CD4-positive, alpha-beta T cell (primary cell): ENCODE data around the gene CDH13. TPM values are rescaled to one million over a fixed set of nuclear protein-coding genes. Genes with fewer than 3 reads are reported as not detected.

Experiments
- ATAC-seq: fragments of 200-7000 bp; cut with Tn5 transposase; one replicate; pipeline ENCODE4 v1.10.0; 2022; ENCODE audit warnings: mild to moderate bottlenecking; ENCODE audit not compliant: poor library complexity
- CTCF ChIA-PET: fragments of 350-600 bp; sonication (Branson Sonifier 250); formaldehyde crosslinking; loops from one replicate; lab custom pipeline; 2021; ENCODE audit warnings: antibody characterized with exemption, inconsistent platforms; lab: Charles Lee
- POLR2A ChIA-PET: fragments of 350-600 bp; sonication (Branson Sonifier 250); formaldehyde crosslinking; loops from one replicate; lab custom pipeline; 2021; ENCODE audit warnings: antibody characterized with exemption, inconsistent platforms; lab: Charles Lee
- DNase-seq, 14 experiments: peaks; one replicate each; pipeline ENCODE4 v3.0.0-alpha.2; 2013 to 2020; ENCODE audit warnings: mixed read lengths in 2 of 14
- H3K27ac ChIP-seq, 2 donors: one replicate each; pipeline versions ENCODE4 v1.5.1 to v1.7.0; 2013; ENCODE audit warnings: low read length in 2 of 2, low read depth in 1 of 2, mild to moderate bottlenecking in 1 of 2
- H3K27me3 ChIP-seq, 2 experiments: 1 replicate in 1 of 2; 2 replicates in 1 of 2; pipeline versions ENCODE4 v1.6.1 to v1.7.0; 2013; ENCODE audit warnings: low read length in 2 of 2, control low read depth in 1 of 2, mild to moderate bottlenecking in 1 of 2, moderate library complexity in 1 of 2; ENCODE audit not compliant: insufficient read depth in 2 of 2, control insufficient read depth in 1 of 2
- H3K36me3 ChIP-seq: one replicate; pipeline ENCODE4 v1.6.1; 2013; ENCODE audit warnings: low read length, control low read depth; ENCODE audit not compliant: insufficient read depth
- H3K4me1 ChIP-seq: one replicate; pipeline ENCODE4 v1.6.1; 2013; ENCODE audit warnings: low read length, control low read depth; ENCODE audit not compliant: insufficient read depth
- H3K4me3 ChIP-seq: one replicate; pipeline ENCODE4 v1.5.1; 2013; ENCODE audit warnings: mild to moderate bottlenecking, low read length, moderate library complexity
- H3K9me3 ChIP-seq, 2 experiments: 1 replicate in 1 of 2; 2 replicates in 1 of 2; pipeline versions ENCODE4 v1.6.1 to v1.7.0; 2013; ENCODE audit warnings: low read length in 2 of 2, mild to moderate bottlenecking in 2 of 2, control low read depth in 1 of 2, moderate library complexity in 1 of 2; ENCODE audit not compliant: control insufficient read depth in 1 of 2, insufficient read depth in 1 of 2
- H3K27ac Mint-ChIP-seq: one replicate; pipeline ENCODE4 v1.8.0; 2020; ENCODE audit warnings: mixed read lengths
- H3K27me3 Mint-ChIP-seq: one replicate; pipeline ENCODE4 v1.8.0; 2021; ENCODE audit warnings: mixed read lengths
- H3K36me3 Mint-ChIP-seq: one replicate; pipeline ENCODE4 v1.8.0; 2021; ENCODE audit warnings: low read depth, mixed read lengths
- H3K4me1 Mint-ChIP-seq: one replicate; pipeline ENCODE4 v1.8.0; 2021; ENCODE audit warnings: low read depth, mixed read lengths
- H3K4me3 Mint-ChIP-seq: one replicate; pipeline ENCODE4 v1.8.0; 2020; ENCODE audit warnings: mild to moderate bottlenecking, mixed read lengths
- H3K9me3 Mint-ChIP-seq: one replicate; pipeline ENCODE4 v1.8.0; 2020; ENCODE audit warnings: mixed read lengths
- intact Hi-C, 2 experiments: fragments of 100-400 bp; cut with DNase I in 1 of 2; cut with micrococcal nuclease in 1 of 2; formaldehyde crosslinking; loops; one replicate each; pipeline versions ENCODE4 v1.15.1 to v1.9.0; 2023 to 2025; cut with DNase I, micrococcal nuclease
- total RNA-seq, 174 experiments: library from RNA in 2 of 174; stranded (reverse) in 2 of 174; gene quantifications; one replicate each; pipeline ENCODE4 v1.2.3 and lab custom pipeline; 2021 to 2026
- TF ChIP-seq, protein P1 (sequence below): fragments of 200-600 bp; IDR thresholded peaks from one replicate; pipeline ENCODE4 v1.8.0; 2022; ENCODE audit warnings: antibody characterized with exemption, mild to moderate bottlenecking

The CDH13 gene
- total RNA-seq, 2 experiments from 2014 or later, result not detected

DNA sequence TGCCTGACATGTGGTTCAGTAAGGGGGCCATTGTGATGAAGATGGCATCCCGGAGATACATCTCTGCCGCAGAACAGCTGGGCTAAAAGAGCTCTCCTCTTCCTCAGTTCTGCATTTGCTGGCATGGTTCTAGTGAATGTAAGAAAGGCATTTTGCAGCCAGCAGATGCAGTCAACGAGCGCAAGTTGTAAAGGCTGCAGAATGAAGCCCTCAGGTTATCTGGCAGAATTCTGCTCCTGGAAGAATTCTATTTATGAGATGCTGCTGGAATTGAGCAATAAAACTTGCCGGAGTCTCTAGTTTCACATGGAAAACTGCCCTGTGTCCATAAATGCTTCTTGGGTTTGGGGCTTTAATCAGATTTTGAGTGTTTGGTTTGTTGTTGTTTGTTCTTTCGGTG is 1004.2 kb downstream of the CDH13 start:
- Mint-ChIP-seq H3K9me3 (peaks cover 2% of the 10 kb centered on the region), H3K36me3 (no peaks in the 10 kb centered on the region), H3K4me3 (no peak overlapping the region), H3K27me3 (peaks cover 4% of the 10 kb centered on the region), H3K27ac (no peak overlapping the region), H3K4me1 (no peaks in the 10 kb centered on the region)
- CTCF ChIA-PET, result no interaction called here
- POLR2A ChIA-PET, result interaction anchor here (1.0 kb wide), 1 partner anchor 17 kb away, joined by 3 read pairs; no protein-coding TSS in a partner anchor
- ATAC-seq (no peak), DNase-seq (no peak)
- Histone ChIP-seq H3K9me3 (peaks cover 0 to 7% of the 10 kb centered on the region in 2 experiments), H3K36me3 (no peaks in the 10 kb centered on the region), H3K27ac (no peak overlapping the region), H3K4me1 (no peaks in the 10 kb centered on the region), H3K27me3 (no peaks in the 10 kb centered on the region), H3K4me3 (no peak overlapping the region)
- intact Hi-C loops, result no loop called here
- TF ChIP-seq, protein P1, sequence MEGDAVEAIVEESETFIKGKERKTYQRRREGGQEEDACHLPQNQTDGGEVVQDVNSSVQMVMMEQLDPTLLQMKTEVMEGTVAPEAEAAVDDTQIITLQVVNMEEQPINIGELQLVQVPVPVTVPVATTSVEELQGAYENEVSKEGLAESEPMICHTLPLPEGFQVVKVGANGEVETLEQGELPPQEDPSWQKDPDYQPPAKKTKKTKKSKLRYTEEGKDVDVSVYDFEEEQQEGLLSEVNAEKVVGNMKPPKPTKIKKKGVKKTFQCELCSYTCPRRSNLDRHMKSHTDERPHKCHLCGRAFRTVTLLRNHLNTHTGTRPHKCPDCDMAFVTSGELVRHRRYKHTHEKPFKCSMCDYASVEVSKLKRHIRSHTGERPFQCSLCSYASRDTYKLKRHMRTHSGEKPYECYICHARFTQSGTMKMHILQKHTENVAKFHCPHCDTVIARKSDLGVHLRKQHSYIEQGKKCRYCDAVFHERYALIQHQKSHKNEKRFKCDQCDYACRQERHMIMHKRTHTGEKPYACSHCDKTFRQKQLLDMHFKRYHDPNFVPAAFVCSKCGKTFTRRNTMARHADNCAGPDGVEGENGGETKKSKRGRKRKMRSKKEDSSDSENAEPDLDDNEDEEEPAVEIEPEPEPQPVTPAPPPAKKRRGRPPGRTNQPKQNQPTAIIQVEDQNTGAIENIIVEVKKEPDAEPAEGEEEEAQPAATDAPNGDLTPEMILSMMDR, result no peak

DNA sequence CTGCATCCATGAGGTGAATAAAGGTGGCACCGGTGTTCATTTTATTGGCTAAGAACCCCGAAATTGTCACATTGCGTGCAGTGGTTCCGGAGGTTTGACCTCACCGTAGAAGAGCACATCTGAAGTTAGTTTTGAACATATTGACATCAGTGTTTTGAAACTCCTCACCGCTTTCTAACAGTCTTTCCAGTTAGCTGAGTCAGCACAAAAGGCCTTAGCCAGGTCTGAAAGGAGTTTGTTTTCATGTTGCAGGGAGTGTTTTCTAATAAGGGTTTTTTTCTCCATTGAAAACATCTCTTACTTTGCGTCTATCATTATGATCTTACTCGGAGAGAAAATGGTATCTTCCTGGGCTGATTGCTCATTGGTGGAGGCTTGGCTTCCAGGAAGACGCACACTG is 1006.5 kb downstream of the CDH13 start:
- TF ChIP-seq, protein P1, result no peak
- Histone ChIP-seq H3K4me3 (no peak overlapping the region), H3K27ac (no peak overlapping the region), H3K27me3 (no peaks in the 10 kb centered on the region), H3K9me3 (no peaks in the 10 kb centered on the region), H3K4me1 (no peaks in the 10 kb centered on the region), H3K36me3 (no peaks in the 10 kb centered on the region)
- ChIA-PET POLR2A (no interaction called here), CTCF (no interaction called here)
- Mint-ChIP-seq H3K4me3 (no peak overlapping the region), H3K4me1 (no peaks in the 10 kb centered on the region), H3K27me3 (peaks cover 4% of the 10 kb centered on the region), H3K27ac (no peak overlapping the region), H3K9me3 (peaks cover 2% of the 10 kb centered on the region), H3K36me3 (no peaks in the 10 kb centered on the region)
- ATAC-seq, result no peak
- intact Hi-C loops, result no loop called here
- DNase-seq, result no peak

DNA sequence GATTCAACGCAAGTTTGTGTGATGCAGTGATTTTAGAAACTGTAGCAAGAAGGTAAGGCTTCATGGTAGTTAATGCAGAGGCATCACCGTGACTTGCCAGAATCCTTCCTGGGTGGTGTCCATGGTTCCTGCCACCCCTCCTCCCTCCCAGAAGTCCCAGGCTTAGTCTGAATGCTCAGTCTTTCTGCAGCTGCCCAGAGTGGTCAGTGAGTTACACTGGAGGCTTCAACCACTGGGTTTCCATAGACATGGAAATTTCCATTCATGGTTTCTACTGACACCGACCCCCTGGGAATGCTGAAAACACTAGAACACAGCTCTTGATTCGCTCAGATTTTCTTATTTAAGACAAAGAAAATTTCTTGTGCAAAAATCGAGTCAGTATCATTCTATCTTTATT is 1021.6 kb downstream of the CDH13 start:
- no peak overlapping the region for H3K27ac ChIP-seq
- intact Hi-C loops, result no loop called here
- no peak overlapping the region for H3K4me3 ChIP-seq
- ATAC-seq (no peak), DNase-seq (no peak)
- ChIA-PET CTCF (no interaction called here), POLR2A (no interaction called here)
- no peaks in the 10 kb centered on the region for H3K36me3 ChIP-seq
- H3K4me3 Mint-ChIP-seq, result no peak overlapping the region
- H3K36me3 Mint-ChIP-seq, result no peaks in the 10 kb centered on the region
- H3K9me3 Mint-ChIP-seq, result no peaks in the 10 kb centered on the region
- H3K4me1 ChIP-seq, result no peaks in the 10 kb centered on the region
- no peak overlapping the region for H3K27ac Mint-ChIP-seq
- H3K27me3 Mint-ChIP-seq, result peaks cover 3% of the 10 kb centered on the region
- H3K27me3 ChIP-seq, result no peaks in the 10 kb centered on the region
- H3K9me3 ChIP-seq, result no peaks in the 10 kb centered on the region
- TF ChIP-seq, protein P1, result no peak
- H3K4me1 Mint-ChIP-seq, result no peaks in the 10 kb centered on the region
